ENCODE data around the gene SMCHD1.
A peak's percentile ranks its signal among the peaks of the same experiment; 100 is the strongest.
"Not testable (repeated sequence)": the region's sequence is repeated elsewhere in the genome, so short reads cannot be mapped to it uniquely, and the experiment has no call there.

Gene SMCHD1

DNA sequence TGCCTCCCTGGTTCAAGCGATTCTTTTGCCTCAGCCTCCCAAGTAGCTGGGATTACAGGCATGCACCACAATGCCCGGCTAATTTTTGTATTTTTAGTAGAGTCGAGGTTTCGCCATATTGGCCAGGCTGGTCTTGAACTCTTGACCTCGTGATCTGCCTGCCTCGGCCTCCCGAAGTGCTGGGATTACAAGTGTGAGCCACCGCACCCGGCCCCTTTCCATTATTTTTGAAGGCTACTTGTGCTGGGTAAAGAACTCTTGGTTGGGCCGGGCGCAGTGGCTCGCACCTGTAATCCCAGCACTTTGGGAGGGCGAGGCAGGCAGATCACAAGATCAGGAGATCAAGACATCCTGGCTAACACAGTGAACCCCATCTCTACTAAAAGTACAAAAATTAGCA is 23.4 kb downstream of the SMCHD1 start:
- H3K9me3 Mint-ChIP-seq; H3K27ac Mint-ChIP-seq; DNase-seq; H3K27me3 Mint-ChIP-seq; H3K4me3 Mint-ChIP-seq; ATAC-seq (replicated peaks): not testable (repeated sequence)
- peaks cover 42 to 62% of the 10 kb centered on the region in 2 donors for H3K36me3 Mint-ChIP-seq
- peaks cover 17 to 35% of the 10 kb centered on the region in 2 donors for H3K4me1 Mint-ChIP-seq

DNA sequence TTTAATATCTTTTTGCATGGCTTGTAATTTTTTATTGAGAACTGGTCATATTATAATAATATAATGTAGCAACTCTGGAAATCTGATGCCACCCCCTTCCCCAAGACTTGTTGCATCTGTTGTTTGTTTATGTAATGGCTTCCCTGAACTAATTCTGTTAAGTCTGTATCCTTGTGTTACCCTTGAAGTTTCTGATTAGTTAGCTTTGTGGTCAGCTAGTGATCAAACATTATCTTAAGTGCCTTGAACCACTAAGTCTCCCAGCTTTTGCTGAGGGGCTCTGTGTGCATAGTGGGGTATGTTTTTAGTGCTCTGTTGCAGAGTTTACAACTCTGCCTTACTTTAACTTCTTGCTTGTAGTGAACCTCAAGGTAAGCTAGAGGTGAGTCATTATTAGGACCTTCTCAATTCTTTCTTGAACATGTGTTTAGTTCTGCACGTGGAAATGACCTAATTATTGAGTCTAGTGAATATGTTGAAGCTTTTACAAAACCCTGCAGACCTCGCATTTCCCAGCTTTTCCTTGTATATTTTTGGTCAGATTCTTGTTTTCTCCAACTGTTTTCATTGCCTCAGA is 24.8 kb downstream of the SMCHD1 start:
- no peak for ATAC-seq (replicated peaks)

DNA sequence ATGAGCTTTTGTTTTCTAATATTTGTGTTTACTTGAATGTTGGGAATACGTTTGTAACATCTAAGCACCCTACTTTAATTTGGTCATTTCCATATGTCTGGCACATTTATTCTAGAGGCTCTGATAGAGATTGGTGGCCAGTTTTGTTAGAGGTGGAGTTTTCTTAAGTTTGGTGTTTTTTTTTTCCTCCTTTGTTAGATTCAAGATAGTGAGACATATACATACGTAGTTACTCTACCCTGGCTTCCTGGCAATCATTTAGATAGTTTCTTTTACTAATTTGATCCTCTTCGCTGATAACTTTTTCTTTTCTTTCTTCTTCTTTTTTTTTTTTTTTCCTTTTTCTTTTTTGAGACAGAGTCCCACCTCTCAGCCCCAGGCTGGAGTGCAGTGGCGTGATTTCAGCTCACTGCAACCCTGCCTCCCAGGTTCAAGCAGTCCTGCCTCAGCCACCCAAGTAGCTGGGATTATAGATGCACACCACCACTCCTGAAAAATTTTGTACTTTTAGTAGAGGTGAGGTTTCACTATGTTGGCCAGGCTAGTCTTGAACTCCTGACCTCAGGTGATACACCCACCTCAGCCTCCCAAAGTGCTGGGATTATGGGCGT is 26.6 kb downstream of the SMCHD1 start:
- peaks cover 9 to 11% of the 10 kb centered on the region in 2 donors for H3K9me3 Mint-ChIP-seq
- peaks cover 57 to 68% of the 10 kb centered on the region in 2 donors for H3K36me3 Mint-ChIP-seq
- ATAC-seq (replicated peaks) (no peak), DNase-seq (no peak)
- H3K27me3 Mint-ChIP-seq, result no peaks in the 10 kb centered on the region
- H3K27ac Mint-ChIP-seq, result peak overlapping the region; percentile 62
- H3K4me3 Mint-ChIP-seq, result no peak overlapping the region
- H3K4me1 Mint-ChIP-seq, result peaks cover 18 to 50% of the 10 kb centered on the region in 2 donors

More for the DNA sequence above, 24.8 kb downstream of the SMCHD1 start:
- Mint-ChIP-seq H3K4me1 (peaks cover 16 to 34% of the 10 kb centered on the region in 2 donors), H3K36me3 (peaks cover 46 to 62% of the 10 kb centered on the region in 2 donors), H3K9me3 (no peaks in the 10 kb centered on the region), H3K27me3 (no peaks in the 10 kb centered on the region), H3K27ac (no peak overlapping the region), H3K4me3 (no peak overlapping the region)
- DNase-seq, result no peak

DNA sequence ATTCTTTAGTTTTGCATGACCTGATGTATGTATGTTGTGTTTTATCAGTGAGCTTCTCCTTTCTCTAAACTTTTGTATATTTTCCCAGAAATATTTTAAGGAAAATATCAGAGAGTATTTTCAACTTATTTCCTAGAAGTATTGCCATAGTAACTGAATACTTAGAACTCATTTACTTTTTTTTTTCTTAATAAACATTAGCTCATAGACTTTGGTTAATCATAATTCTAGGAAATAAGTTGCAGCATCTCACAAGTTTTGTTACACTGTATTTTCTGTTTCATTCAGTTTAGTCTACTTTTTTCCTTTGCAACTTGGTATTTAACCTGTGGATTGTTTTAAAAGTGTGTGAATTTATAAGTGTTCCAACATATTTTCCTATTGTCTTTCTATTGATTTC is 27.5 kb downstream of the SMCHD1 start:
- Mint-ChIP-seq H3K4me1 (peaks cover 24 to 59% of the 10 kb centered on the region in 2 donors), H3K36me3 (peaks cover 58 to 69% of the 10 kb centered on the region in 2 donors), H3K4me3 (no peak overlapping the region), H3K27me3 (no peaks in the 10 kb centered on the region), H3K27ac (peak overlapping the region; percentile 69), H3K9me3 (peaks cover 13% of the 10 kb centered on the region in 2 donors)
- ATAC-seq (replicated peaks), result no peak
- DNase-seq, result no peak

DNA sequence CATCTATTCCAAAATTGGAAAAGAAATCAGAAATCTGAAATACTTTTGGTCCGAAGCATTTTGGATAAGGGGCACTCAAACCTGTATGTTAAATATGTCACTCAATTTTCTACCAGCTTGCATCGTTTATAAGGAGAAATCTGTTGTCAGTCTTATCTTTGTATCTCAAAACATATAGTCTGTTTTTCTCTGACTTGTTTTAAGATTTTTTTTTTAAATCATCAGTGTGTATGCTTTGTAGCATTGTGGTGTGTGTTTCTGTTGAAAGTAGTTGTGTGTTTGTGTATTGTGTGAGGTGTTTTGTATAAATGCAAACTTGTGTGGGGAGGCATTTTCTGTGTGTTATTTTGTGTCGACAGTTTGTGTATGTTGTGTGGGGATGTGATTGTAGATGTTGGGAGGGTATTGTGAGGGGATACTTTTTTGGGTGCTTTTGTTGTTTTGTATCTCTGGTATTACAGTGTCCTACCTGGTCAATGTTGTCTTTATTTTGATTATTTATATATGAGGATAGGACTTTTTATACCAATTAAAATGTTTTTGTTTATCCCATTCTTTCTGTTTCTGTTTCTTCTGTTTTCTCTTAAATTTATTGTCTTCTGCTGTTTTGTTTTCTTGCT is 30.9 kb downstream of the SMCHD1 start:
- Mint-ChIP-seq H3K27me3 (no peaks in the 10 kb centered on the region), H3K4me1 (peaks cover 24 to 56% of the 10 kb centered on the region in 2 donors), H3K27ac (peak overlapping the region; percentile 89), H3K4me3 (peak overlapping the region; percentile 31 to 54), H3K36me3 (peaks cover 41 to 57% of the 10 kb centered on the region in 2 donors), H3K9me3 (peaks cover 13% of the 10 kb centered on the region in 2 donors)
- DNase-seq (no peak), ATAC-seq (replicated peaks) (no peak)

DNA sequence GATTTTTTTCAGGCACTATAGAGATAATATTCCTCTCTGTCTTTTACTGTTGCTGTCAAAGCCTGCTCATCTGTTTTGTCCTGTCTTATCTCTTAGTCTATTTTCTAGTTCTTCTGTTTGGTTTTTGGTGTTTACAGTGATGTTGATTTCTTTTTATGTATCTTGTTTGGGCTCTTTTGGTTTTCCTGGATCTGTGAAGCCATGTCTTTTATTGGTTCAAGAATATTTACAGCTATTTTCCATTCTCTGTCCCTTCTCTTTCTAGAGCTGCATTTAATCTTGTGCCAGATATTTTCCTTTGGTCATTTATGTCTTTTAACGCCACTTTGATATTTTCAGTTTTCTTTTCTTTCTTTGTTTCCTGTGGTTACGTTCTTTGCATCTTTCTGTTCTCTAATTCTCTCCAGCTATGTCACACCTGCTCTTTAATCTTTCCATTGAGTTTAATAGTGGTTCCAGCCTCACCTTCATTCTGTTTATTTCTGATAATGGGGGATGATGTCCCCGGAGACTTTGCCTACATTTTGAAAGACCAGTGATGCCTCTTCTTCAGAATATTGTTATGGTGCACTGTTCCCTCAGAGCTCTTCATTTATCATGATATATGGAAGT is 32.0 kb downstream of the SMCHD1 start:
- peaks cover 48 to 60% of the 10 kb centered on the region in 2 donors for H3K36me3 Mint-ChIP-seq

DNA sequence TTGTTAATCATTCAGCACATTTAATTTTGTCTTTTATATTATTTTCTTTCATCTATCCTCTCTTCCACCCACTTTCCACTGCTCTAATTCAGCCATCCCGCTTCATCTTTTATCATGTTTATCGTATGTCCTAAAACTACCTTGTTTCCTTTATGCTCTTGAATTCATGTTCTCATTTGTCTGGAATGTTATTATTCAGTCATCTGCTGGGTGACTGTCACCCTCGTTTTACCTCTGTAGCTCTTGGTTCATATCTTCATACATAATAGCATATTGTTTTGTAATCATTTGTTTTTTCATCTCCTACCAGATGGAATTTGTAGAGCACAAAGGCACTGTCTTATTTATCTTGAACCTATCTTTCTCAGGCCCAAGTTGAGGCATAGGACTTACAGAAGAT is 37.0 kb downstream of the SMCHD1 start:
- ATAC-seq (replicated peaks) (no peak), DNase-seq (no peak)
- Mint-ChIP-seq H3K4me3 (no peak overlapping the region), H3K9me3 (peaks cover under 1% of the 10 kb centered on the region in 2 donors), H3K36me3 (peaks cover 21 to 39% of the 10 kb centered on the region in 2 donors), H3K4me1 (peaks cover 9 to 21% of the 10 kb centered on the region in 2 donors), H3K27me3 (no peaks in the 10 kb centered on the region), H3K27ac (peak overlapping the region; percentile 11)

More for the DNA sequence above, 32.0 kb downstream of the SMCHD1 start:
- Mint-ChIP-seq H3K4me3 (peak overlapping the region; percentile 65 to 69), H3K27ac (peak overlapping the region; percentile 95), H3K27me3 (no peaks in the 10 kb centered on the region), H3K9me3 (peaks cover 13% of the 10 kb centered on the region in 2 donors), H3K4me1 (peaks cover 23 to 53% of the 10 kb centered on the region in 2 donors)
- peak; percentile 90 to 95 for ATAC-seq (replicated peaks)
- peak; percentile 3 for DNase-seq

DNA sequence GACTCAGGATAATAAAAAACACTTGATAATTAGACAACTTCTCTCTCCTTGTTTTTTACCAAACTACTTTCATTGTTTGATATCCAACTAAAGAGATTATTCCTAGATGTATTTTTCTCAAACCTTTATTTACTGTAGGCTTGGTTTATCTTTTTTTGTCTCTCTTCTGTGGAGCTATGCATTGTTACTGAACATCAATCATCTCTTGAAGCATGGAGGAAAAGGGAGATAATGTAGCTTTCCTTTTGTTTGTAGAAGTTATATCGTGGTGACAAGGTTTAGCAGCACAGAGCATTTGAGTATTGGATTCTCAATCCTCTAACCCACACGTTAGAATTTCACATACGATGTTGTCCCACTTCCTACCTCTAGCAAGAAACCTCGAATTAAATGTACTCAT is 41.7 kb downstream of the SMCHD1 start:
- DNase-seq, result no peak
- peaks cover 19 to 41% of the 10 kb centered on the region in 2 donors for H3K36me3 Mint-ChIP-seq
- no peaks in the 10 kb centered on the region for H3K27me3 Mint-ChIP-seq
- H3K9me3 Mint-ChIP-seq, result no peaks in the 10 kb centered on the region
- no peak overlapping the region for H3K4me3 Mint-ChIP-seq
- ATAC-seq (replicated peaks), result no peak
- H3K27ac Mint-ChIP-seq, result no peak overlapping the region
- H3K4me1 Mint-ChIP-seq, result peaks cover 0 to 2% of the 10 kb centered on the region in 2 donors

DNA sequence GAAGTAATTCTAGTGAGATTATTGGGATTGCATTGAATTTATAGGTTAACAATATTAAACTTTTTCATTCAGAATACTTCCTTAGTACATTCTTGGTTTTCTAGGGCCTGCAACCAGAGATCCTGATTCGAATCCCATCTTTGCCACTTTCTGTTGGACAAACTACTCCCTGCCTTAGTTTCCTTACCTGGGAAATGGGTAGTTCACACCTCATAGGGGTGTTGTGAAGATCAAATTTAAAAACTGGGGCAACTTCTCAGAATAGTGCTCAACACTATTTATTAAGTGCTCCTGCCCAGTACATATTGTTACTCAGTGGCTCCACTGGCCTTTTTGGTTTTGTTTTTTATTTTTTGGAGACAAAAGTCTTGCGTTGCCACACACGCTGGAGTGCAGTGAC is 43.5 kb downstream of the SMCHD1 start:
- Mint-ChIP-seq H3K4me1 (no peaks in the 10 kb centered on the region), H3K36me3 (peaks cover 18 to 37% of the 10 kb centered on the region in 2 donors), H3K27me3 (no peaks in the 10 kb centered on the region), H3K4me3 (no peak overlapping the region), H3K9me3 (no peaks in the 10 kb centered on the region), H3K27ac (no peak overlapping the region)
- no peak for DNase-seq
- ATAC-seq (replicated peaks), result no peak

DNA sequence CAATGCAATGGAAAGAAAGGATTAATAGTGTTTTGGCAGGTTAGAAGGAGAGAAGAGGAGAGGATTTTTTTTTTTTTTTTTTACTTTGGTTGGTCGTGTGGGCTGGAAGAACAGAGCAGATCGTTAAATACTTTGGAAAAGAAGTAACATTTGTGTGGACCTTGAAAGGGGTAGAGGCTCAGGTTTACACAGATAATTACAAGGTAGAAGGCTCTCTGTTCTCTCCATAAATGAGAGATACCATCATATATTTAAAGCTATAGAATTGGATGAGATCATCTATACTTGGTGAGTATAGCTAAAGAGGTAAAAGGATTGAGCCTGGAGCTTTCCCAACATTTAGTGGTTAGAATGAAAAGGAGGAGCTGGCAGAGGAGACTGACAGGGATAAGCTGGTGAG is 49.0 kb downstream of the SMCHD1 start:
- DNase-seq (no peak), ATAC-seq (replicated peaks) (no peak)
- H3K4me3 Mint-ChIP-seq, result no peak overlapping the region
- peaks cover 4 to 9% of the 10 kb centered on the region in 2 donors for H3K4me1 Mint-ChIP-seq
- H3K27me3 Mint-ChIP-seq, result no peaks in the 10 kb centered on the region
- H3K36me3 Mint-ChIP-seq, result peaks cover 35 to 45% of the 10 kb centered on the region in 2 donors
- H3K9me3 Mint-ChIP-seq, result peaks cover 0 to 1% of the 10 kb centered on the region in 2 donors
- peak overlapping the region; percentile 10 for H3K27ac Mint-ChIP-seq

DNA sequence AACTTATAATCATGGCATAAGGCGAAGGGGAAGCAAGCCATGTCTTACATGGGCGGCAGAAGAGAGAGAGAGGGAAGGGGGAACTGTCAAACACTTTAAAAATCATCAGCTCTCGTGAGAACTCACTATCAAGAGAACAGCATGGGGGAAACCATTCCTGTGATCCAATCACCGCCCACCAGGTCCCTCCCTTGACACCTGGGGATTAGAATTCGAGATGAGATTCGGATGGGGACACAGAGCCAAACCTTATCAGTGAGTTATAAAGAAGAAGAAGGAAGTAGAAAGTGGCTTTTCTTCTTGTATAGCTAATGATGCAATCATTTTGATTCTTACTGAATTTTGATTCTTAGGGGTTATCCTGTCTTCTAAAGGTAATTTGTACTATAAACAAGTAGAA is 51.4 kb downstream of the SMCHD1 start:
- Mint-ChIP-seq H3K36me3 (peaks cover 44 to 51% of the 10 kb centered on the region in 2 donors), H3K27ac (peak overlapping the region; percentile 27), H3K4me1 (peaks cover 5 to 9% of the 10 kb centered on the region in 2 donors), H3K27me3 (no peaks in the 10 kb centered on the region), H3K4me3 (no peak overlapping the region), H3K9me3 (peaks cover 0 to 1% of the 10 kb centered on the region in 2 donors)
- no peak for DNase-seq
- ATAC-seq (replicated peaks), result no peak

DNA sequence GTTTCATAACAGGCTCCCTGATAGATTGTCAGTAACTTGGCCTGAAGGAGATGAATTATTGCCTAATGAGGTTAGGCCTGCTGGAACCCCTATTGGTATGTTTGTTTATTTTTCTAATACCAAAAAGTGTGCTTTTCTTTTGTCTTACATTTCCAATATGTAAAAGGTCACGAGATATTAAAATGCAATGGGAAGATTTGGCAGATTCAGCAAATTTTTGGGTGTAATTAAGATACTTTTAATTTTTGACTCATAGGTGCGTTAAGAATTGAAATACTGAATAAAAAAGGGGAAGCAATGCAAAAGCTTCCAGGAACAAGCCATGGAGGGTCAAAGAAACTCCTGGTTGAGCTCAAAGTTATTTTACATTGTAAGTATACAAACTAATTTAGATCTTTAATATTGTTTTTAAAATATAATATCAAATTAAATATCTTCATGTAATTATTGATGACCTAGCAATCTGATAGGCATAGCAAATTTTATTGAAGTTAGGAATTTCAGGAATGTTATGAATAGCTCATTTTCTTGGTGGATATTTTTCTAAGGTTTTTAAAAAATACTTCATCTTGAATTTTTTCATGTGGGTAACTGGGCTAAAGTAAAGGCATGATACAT is 52.1 kb downstream of the SMCHD1 start:
- no peaks in the 10 kb centered on the region for H3K27me3 Mint-ChIP-seq
- no peak for DNase-seq
- H3K36me3 Mint-ChIP-seq, result peaks cover 50 to 54% of the 10 kb centered on the region in 2 donors
- H3K9me3 Mint-ChIP-seq, result peaks cover 0 to 1% of the 10 kb centered on the region in 2 donors
- no peak for ATAC-seq (replicated peaks)
- H3K27ac Mint-ChIP-seq, result no peak overlapping the region
- H3K4me1 Mint-ChIP-seq, result peaks cover 5 to 9% of the 10 kb centered on the region in 2 donors
- H3K4me3 Mint-ChIP-seq, result no peak overlapping the region

DNA sequence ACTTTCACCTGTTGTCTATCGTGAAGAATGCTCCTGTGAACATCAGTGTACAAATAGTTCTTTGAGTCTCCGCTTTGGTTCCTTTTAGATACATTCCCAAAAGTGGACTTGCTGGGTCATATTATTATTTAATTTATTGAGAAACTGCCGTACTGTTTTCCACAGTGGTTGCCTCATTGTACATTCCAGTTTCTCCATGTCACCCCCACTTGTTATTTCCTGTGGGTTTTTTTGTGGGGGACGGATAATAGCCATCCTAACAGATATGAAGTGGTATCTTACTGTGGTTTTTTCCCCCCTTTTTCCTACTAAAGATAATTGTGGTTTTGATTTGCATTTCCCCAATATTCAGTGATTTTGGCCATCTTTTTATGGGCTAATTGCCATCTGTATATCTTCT is 53.8 kb downstream of the SMCHD1 start:
- Mint-ChIP-seq H3K27me3 (no peaks in the 10 kb centered on the region), H3K27ac (no peak overlapping the region), H3K4me3 (no peak overlapping the region), H3K36me3 (peaks cover 50 to 53% of the 10 kb centered on the region in 2 donors), H3K9me3 (peaks cover 0 to 1% of the 10 kb centered on the region in 2 donors), H3K4me1 (peaks cover 8 to 12% of the 10 kb centered on the region in 2 donors)
- ATAC-seq (replicated peaks) (no peak), DNase-seq (no peak)

DNA sequence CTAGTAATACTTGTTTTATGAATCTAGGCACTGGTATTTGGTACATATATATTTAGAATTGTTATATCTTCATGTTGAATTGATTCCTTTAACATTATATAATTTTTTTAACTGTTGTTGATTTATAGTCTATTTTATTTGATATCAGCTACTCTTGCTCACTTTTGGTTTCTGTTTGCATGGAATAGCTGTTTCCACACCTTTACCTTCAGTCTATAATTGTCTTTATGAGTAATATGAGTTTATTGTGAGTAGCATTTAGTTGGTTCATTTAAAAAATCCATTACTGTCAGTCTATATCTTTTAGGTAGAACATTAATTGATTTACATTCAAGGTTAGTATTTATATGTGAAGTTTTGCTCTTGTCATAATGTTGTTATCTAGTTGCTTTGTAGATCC is 58.6 kb downstream of the SMCHD1 start:
- H3K27me3 Mint-ChIP-seq, result no peaks in the 10 kb centered on the region
- no peak for ATAC-seq (replicated peaks)

More for the DNA sequence above, 58.6 kb downstream of the SMCHD1 start:
- no peak for DNase-seq
- H3K36me3 Mint-ChIP-seq, result peaks cover 45 to 61% of the 10 kb centered on the region in 2 donors
- peak overlapping the region; percentile 48 for H3K27ac Mint-ChIP-seq
- no peak overlapping the region for H3K4me3 Mint-ChIP-seq
- peaks cover 10 to 16% of the 10 kb centered on the region in 2 donors for H3K4me1 Mint-ChIP-seq
- no peaks in the 10 kb centered on the region for H3K9me3 Mint-ChIP-seq
